Nephron (organoid): ENCODE data around the gene ACTN2.
A peak's percentile ranks its signal among the peaks of the same experiment; 100 is the strongest.

Experiments
- H3K27ac Mint-ChIP-seq, 3 experiments: 2 replicates each; pipeline ENCODE4 v1.8.0; 2020; ENCODE audit warnings: mixed read lengths in 3 of 3, mild to moderate bottlenecking in 2 of 3, moderate library complexity in 1 of 3
- H3K27me3 Mint-ChIP-seq: 2 replicates; pipeline ENCODE4 v1.8.0; 2021; ENCODE audit warnings: low read depth, mild to moderate bottlenecking, moderate library complexity, mixed read lengths
- H3K36me3 Mint-ChIP-seq: 2 replicates; pipeline ENCODE4 v1.8.0; 2020; ENCODE audit warnings: low read depth, mixed read lengths
- H3K4me1 Mint-ChIP-seq: 2 replicates; pipeline ENCODE4 v1.8.0; 2020; ENCODE audit warnings: mixed read lengths
- H3K4me3 Mint-ChIP-seq, 3 experiments: 2 replicates each; pipeline ENCODE4 v1.8.0; 2020; ENCODE audit warnings: mild to moderate bottlenecking in 3 of 3, mixed read lengths in 3 of 3, moderate library complexity in 2 of 3
- H3K9me3 Mint-ChIP-seq: 2 replicates; pipeline ENCODE4 v1.8.0; 2020; ENCODE audit warnings: mixed read lengths
- TF ChIP-seq, protein P1 (sequence below), 3 experiments: fragments of 200-600 bp; sonication (generic); IDR thresholded peaks; one replicate each; pipeline ENCODE4 v1.5.0; 2021; ENCODE audit warnings: antibody characterized with exemption in 3 of 3; ENCODE audit not compliant: unreplicated experiment in 3 of 3

The ACTN2 gene

DNA sequence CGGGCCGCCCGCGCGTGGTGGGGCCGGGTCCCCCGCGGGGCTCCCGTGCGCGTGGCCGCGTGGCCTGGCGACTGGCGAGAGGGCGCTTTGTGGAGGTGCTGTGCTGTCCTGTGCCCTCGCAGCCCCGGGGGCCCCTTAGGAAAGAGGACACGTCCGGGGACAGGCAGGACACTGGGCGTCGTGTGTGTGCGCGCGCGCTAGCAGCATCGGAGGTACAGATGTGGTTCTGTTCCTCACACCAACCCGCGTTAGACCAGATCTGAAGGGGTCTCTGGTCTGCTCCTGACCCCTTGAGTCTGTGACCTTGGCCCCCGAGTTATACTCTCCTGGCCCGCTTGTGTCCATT is 489 bp downstream of the ACTN2 start:
- Mint-ChIP-seq H3K27me3 (peaks cover 73% of the 10 kb centered on the region), H3K4me1 (peaks cover 31% of the 10 kb centered on the region), H3K4me3 (peak overlapping the region; percentile 77 to 88 (median 86)), H3K27ac (peak overlapping the region in 1 of 3 experiments; percentile 53), H3K36me3 (no peaks in the 10 kb centered on the region), H3K9me3 (peaks cover 10% of the 10 kb centered on the region)
- TF ChIP-seq, protein P1, sequence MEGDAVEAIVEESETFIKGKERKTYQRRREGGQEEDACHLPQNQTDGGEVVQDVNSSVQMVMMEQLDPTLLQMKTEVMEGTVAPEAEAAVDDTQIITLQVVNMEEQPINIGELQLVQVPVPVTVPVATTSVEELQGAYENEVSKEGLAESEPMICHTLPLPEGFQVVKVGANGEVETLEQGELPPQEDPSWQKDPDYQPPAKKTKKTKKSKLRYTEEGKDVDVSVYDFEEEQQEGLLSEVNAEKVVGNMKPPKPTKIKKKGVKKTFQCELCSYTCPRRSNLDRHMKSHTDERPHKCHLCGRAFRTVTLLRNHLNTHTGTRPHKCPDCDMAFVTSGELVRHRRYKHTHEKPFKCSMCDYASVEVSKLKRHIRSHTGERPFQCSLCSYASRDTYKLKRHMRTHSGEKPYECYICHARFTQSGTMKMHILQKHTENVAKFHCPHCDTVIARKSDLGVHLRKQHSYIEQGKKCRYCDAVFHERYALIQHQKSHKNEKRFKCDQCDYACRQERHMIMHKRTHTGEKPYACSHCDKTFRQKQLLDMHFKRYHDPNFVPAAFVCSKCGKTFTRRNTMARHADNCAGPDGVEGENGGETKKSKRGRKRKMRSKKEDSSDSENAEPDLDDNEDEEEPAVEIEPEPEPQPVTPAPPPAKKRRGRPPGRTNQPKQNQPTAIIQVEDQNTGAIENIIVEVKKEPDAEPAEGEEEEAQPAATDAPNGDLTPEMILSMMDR (IDR thresholded peaks at IDR 0.05; ENCODE audit: unreplicated experiment in 3 of 3) = no peak

DNA sequence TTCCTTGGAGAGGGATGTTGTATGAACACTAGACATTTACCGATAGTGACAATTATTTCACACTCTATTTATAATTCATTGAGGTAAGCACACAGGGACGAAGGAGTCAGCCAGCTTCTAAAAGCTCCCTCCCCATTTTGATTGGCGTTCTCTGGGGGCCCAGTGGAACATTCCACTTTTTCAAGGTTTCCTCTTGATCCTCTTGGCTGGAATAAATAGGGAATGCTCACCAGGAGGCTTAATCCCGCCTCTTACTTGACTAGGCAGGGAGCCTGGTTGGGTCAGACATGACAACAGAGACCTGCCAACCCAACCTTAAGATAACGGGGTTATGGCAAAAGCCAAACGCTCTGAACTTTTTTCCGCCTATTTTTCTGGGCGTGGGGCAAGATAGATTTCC is 974 bp downstream of the ACTN2 start:
- H3K4me3 Mint-ChIP-seq = peak overlapping the region; percentile 77 to 88 (median 86)
- no peaks in the 10 kb centered on the region for H3K36me3 Mint-ChIP-seq
- TF ChIP-seq, protein P1 (IDR thresholded peaks at IDR 0.05; ENCODE audit: unreplicated experiment in 3 of 3) = no peak
- H3K4me1 Mint-ChIP-seq = peaks cover 36% of the 10 kb centered on the region
- peaks cover 10% of the 10 kb centered on the region for H3K9me3 Mint-ChIP-seq
- peak overlapping the region in 1 of 3 experiments; percentile 53 for H3K27ac Mint-ChIP-seq
- H3K27me3 Mint-ChIP-seq = peaks cover 68% of the 10 kb centered on the region

DNA sequence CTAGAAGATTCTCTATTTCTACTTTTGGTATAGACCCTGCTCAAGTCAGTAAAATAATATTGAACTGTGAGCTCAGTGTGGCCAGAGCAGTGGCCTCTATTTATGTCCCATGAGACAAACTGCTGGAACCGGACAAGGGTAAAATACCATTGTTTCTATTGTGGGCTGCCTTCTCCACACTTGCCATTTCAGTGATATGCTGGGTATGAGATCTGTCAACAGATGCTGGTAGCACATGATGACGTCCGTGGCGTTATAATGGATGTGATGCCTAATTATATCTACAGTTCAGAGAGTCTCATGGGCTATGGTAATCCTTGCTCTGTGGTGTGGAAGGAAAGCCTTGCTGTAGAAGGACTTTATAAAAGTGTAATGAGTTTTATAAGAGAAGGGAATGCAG is 2.4 kb downstream of the ACTN2 start:
- H3K27ac Mint-ChIP-seq = peak overlapping the region in 1 of 3 experiments; percentile 30
- H3K9me3 Mint-ChIP-seq = peaks cover 10% of the 10 kb centered on the region
- peaks cover 53% of the 10 kb centered on the region for H3K27me3 Mint-ChIP-seq
- TF ChIP-seq, protein P1 (IDR thresholded peaks at IDR 0.05; ENCODE audit: unreplicated experiment in 3 of 3) = no peak
- H3K4me3 Mint-ChIP-seq = peak overlapping the region; percentile 61 to 88 (median 86)
- H3K36me3 Mint-ChIP-seq = no peaks in the 10 kb centered on the region
- H3K4me1 Mint-ChIP-seq = peaks cover 47% of the 10 kb centered on the region

DNA sequence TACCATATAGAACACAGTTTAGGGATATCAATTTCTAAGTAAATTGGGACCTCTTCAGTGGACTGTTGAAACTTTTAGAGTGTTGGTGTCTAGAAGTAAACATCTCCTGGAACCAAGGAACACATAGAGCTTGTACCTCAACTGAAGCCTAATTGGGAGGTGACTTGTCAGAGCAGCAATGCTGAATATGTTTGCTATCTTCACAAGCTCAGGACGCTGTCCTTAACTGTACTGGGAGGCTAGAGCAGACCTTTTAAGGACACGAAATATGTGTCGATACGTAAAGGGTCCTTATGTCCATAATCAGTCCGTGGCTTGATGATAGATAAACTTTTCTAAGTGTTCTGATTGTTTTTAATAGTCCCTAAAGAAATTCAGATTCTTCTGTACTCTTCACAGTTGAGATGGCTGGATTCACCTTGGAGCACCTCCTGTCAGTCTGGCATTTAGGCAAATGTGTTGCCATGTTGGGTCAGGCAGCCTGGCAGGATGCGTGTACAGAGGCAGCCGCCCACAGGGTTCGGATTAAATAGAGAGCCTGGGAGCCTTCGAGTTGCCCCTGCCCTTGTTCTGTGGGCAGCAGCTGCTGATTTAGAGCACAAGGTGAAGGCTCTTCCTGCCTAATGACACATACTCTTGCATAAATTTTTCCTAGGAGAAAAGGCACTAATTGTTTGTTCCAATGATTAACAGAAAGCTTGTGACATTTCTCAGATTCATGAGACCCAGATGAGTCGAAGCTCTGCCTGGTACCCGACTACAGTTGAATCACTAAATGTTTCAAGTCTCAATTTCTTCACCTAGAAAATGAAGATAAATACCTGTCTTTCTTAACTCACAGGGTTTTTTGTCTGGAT is 3.6 kb downstream of the ACTN2 start:
- TF ChIP-seq, protein P1 (IDR thresholded peaks at IDR 0.05; ENCODE audit: unreplicated experiment in 3 of 3) = no peak
- H3K4me3 Mint-ChIP-seq = peak overlapping the region in 2 of 3 experiments; percentile 60 to 81
- H3K36me3 Mint-ChIP-seq = no peaks in the 10 kb centered on the region
- peaks cover 51% of the 10 kb centered on the region for H3K4me1 Mint-ChIP-seq
- H3K9me3 Mint-ChIP-seq = peaks cover 8% of the 10 kb centered on the region
- no peak overlapping the region for H3K27ac Mint-ChIP-seq
- H3K27me3 Mint-ChIP-seq = peaks cover 47% of the 10 kb centered on the region

DNA sequence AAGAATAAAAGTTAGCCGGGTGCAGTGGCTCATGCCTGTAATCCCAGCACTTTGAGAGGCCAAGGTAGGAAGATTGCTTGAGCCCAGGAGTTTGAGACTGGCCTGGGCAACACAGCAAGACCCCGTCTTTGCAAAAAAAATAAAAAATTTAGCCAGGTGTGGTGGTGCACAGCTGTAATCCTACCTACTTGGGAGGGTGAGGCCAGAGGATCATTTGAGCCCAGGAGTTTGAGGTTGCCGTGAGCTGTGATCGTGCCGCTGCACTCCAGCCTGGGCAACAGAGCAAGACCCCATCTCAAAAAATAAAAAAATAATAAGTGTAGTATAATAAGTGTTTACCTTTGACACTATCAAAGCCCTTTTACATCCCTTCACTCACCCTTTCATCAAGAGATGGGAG is 5.0 kb downstream of the ACTN2 start:
- TF ChIP-seq, protein P1 (IDR thresholded peaks at IDR 0.05; ENCODE audit: unreplicated experiment in 3 of 3) = no peak
- Mint-ChIP-seq H3K36me3 (no peaks in the 10 kb centered on the region), H3K27me3 (peaks cover 36% of the 10 kb centered on the region), H3K9me3 (no peaks in the 10 kb centered on the region), H3K4me3 (peak overlapping the region in 1 of 3 experiments; percentile 16), H3K27ac (no peak overlapping the region), H3K4me1 (peaks cover 42% of the 10 kb centered on the region)

DNA sequence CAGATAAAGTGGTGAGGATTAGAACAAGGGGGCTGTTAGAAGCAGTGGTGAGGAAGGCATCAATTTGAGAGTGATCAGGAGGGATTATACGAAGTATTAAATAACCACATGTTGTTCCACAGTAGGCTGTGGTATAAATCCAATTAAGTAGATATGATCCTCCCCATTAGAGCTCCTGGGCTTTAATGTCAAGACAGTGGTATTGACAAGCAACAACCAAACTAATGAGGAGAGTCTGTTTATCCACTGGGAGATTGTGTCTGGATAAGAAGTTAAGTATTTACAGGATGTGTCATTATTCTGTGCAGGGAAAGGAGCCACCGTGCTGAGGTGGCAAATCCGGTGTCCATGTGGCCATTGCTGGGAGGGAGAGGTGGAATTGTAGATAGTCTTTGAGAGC is 5.8 kb downstream of the ACTN2 start:
- H3K27me3 Mint-ChIP-seq = peaks cover 29% of the 10 kb centered on the region
- no peaks in the 10 kb centered on the region for H3K36me3 Mint-ChIP-seq
- H3K9me3 Mint-ChIP-seq = no peaks in the 10 kb centered on the region
- H3K4me1 Mint-ChIP-seq = peaks cover 40% of the 10 kb centered on the region
- peak overlapping the region in 2 of 3 experiments; percentile 11 to 16 for H3K4me3 Mint-ChIP-seq
- TF ChIP-seq, protein P1 (IDR thresholded peaks at IDR 0.05; ENCODE audit: unreplicated experiment in 3 of 3) = no peak
- H3K27ac Mint-ChIP-seq = no peak overlapping the region
